ENCODE data around the gene KIF26B.
"Not testable (repeated sequence)": the region's sequence is repeated elsewhere in the genome, so short reads cannot be mapped to it uniquely, and the experiment has no call there.

KIF26B gene

DNA sequence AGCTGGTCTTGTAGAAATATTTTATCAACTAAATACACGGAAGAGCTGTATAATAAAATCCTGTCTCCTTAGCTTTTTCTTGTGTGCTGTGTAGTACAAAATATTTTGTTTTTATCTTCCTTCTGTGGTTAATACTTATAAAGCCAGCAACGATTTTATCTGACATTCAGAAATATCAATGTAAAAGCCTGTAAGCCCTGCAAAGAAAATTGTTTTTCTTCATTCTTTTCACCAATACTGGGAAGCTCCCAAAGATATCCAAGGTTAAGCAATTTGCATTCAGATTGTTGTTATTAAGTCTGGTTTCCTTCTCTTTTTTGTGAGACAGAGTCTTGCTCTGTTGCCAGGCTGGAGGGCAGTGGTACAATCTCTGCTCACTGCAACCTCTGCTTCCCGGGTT is 38.0 kb upstream of the KIF26B start:
- no peaks in the 10 kb centered on the region for H3K36me3 ChIP-seq (ENCODE audit: control insufficient read depth, insufficient read depth, low read length)
- 85 to 92% methylated on average over 2 of the region's 3 CpGs for WGBS, 2 experiments
- no peaks in the 10 kb centered on the region for H3K9me3 ChIP-seq (ENCODE audit: control insufficient read depth, low read length)
- H3K4me1 ChIP-seq (ENCODE audit: control insufficient read depth, insufficient read depth, low read length) = no peaks in the 10 kb centered on the region
- H3K27ac ChIP-seq (ENCODE audit: insufficient read depth, low read depth, low read length, poor library complexity, severe bottlenecking) = no peak overlapping the region
- no peak overlapping the region for H3K4me3 ChIP-seq (ENCODE audit: insufficient read depth, low read depth, low read length)
- H3K27me3 ChIP-seq (ENCODE audit: control insufficient read depth, insufficient read depth, low read length, poor library complexity, severe bottlenecking) = no peaks in the 10 kb centered on the region

DNA sequence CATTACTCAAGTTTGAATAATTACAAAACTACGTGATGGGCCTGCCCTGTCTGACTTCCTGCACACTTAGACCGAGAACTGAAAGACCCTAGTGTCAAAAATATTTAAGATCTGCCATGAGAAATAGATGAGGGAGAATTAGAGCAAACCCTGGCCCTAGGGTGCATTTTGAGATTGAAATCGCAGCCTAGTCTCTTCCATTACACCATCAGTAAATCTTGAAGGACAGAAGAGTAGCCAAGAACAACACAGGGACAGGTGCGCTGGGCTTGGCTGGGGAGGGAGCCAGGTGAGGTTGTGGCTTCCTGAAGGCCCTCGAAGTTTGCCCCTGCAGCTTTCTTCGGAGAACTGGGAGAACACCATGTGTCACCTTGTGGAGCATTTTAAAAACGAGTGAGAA is 36.7 kb upstream of the KIF26B start:
- H3K27ac ChIP-seq (ENCODE audit: insufficient read depth, low read depth, low read length, poor library complexity, severe bottlenecking) = no peak overlapping the region
- H3K4me3 ChIP-seq (ENCODE audit: insufficient read depth, low read depth, low read length) = no peak overlapping the region
- H3K36me3 ChIP-seq (ENCODE audit: control insufficient read depth, insufficient read depth, low read length) = no peaks in the 10 kb centered on the region
- no peaks in the 10 kb centered on the region for H3K27me3 ChIP-seq (ENCODE audit: control insufficient read depth, insufficient read depth, low read length, poor library complexity, severe bottlenecking)
- no peaks in the 10 kb centered on the region for H3K9me3 ChIP-seq (ENCODE audit: control insufficient read depth, low read length)
- WGBS, 2 experiments = 94% methylated on average over 7 of the region's 7 CpGs
- H3K4me1 ChIP-seq (ENCODE audit: control insufficient read depth, insufficient read depth, low read length) = no peaks in the 10 kb centered on the region

DNA sequence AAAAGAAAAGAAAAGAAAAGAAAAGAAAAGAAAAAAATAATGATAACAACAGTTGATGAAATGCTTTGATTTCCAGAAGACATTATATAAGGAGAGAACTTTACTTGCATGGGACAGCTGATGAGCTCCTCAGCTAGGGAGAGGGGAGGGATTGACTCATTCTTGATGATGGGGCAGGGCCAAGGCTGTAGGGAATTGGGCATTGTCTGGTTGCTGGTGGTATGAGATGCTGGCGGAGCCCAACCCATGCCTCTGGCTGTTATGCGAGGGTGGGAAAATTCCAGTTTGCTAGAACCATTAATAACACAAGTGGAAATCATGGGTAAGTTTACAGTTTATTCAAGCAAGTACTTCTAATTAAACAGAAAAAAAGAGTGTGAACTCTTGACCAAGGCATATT is 36.0 kb upstream of the KIF26B start:
- Histone ChIP-seq H3K9me3 (ENCODE audit: control insufficient read depth, low read length) (no peaks in the 10 kb centered on the region), H3K27me3 (ENCODE audit: control insufficient read depth, insufficient read depth, low read length, poor library complexity, severe bottlenecking) (no peaks in the 10 kb centered on the region), H3K4me1 (ENCODE audit: control insufficient read depth, insufficient read depth, low read length) (no peaks in the 10 kb centered on the region), H3K36me3 (ENCODE audit: control insufficient read depth, insufficient read depth, low read length) (no peaks in the 10 kb centered on the region), H3K4me3 (ENCODE audit: insufficient read depth, low read depth, low read length) (no peak overlapping the region), H3K27ac (ENCODE audit: insufficient read depth, low read depth, low read length, poor library complexity, severe bottlenecking) (no peak overlapping the region)
- WGBS, 2 experiments = 82 to 96% methylated on average over 2 of the region's 2 CpGs

DNA sequence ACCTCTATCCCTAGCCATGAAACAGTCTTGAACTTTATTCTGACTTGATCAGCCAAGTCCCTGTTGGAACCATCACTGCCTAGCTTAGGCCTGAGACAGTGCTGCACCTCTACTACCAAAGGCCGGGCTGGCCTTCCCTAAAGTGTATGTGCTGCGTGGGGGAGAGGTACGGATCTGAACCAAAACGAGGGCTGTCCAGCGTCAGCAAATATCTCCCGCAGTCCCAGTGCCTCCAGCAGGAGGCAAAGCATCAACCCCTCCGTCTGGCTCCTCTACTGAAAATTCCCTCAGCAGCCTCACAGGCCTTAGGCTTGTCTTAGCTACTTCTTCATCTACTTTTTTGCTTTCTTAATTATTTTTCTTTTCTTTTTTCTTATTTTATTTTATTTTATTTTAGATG is 33.3 kb upstream of the KIF26B start:
- no peaks in the 10 kb centered on the region for H3K9me3 ChIP-seq (ENCODE audit: control insufficient read depth, low read length)
- WGBS, 2 experiments = 80 to 83% methylated on average over 7 of the region's 7 CpGs
- no peak overlapping the region for H3K27ac ChIP-seq (ENCODE audit: insufficient read depth, low read depth, low read length, poor library complexity, severe bottlenecking)
- H3K36me3 ChIP-seq (ENCODE audit: control insufficient read depth, insufficient read depth, low read length) = no peaks in the 10 kb centered on the region
- no peak overlapping the region for H3K4me3 ChIP-seq (ENCODE audit: insufficient read depth, low read depth, low read length)
- no peaks in the 10 kb centered on the region for H3K27me3 ChIP-seq (ENCODE audit: control insufficient read depth, insufficient read depth, low read length, poor library complexity, severe bottlenecking)
- H3K4me1 ChIP-seq (ENCODE audit: control insufficient read depth, insufficient read depth, low read length) = no peaks in the 10 kb centered on the region

DNA sequence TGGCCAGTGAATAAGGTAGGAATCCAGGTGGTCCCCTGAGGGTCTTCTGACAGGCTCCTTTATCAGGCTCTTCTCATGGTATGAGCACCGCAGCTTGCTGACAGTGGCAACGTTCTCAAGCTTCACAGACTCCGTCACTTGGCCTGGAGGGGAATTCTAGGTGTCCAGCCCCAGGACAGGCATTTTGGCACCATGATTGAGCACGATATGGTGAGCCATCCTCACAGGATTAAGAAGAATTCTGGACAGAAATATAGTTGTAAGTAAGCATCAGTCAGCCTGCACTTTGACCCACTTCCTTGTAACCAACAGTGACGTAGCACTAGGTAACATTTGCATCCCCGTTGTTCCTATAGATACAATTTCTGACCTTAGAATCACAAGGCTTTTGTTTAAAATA is 30.5 kb upstream of the KIF26B start:
- Histone ChIP-seq H3K27ac (ENCODE audit: insufficient read depth, low read depth, low read length, poor library complexity, severe bottlenecking) (no peak overlapping the region), H3K4me3 (ENCODE audit: insufficient read depth, low read depth, low read length) (no peak overlapping the region), H3K9me3 (ENCODE audit: control insufficient read depth, low read length) (no peaks in the 10 kb centered on the region), H3K27me3 (ENCODE audit: control insufficient read depth, insufficient read depth, low read length, poor library complexity, severe bottlenecking) (no peaks in the 10 kb centered on the region), H3K4me1 (ENCODE audit: control insufficient read depth, insufficient read depth, low read length) (no peaks in the 10 kb centered on the region), H3K36me3 (ENCODE audit: control insufficient read depth, insufficient read depth, low read length) (no peaks in the 10 kb centered on the region)
- 93 to 97% methylated on average over 6 of the region's 6 CpGs for WGBS, 2 experiments

DNA sequence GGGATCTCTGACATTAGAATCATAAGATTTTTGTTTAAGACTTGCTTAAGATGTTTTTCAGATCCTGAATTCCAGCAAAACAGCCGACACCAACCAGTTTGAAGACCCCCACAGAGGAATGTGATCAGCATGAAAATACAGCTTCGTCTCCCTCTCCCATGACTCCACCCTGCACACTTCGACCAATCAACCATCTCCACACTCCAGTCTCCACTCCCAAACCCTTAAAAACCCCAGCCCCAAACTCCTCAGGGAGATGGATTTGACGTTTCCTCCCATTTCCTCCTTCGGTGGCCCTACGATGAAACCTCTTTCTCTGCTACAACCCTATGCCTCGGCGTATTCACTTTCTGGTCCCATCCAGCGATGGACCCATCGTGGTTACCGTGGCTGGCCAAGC is 30.1 kb upstream of the KIF26B start:
- Histone ChIP-seq H3K27ac (ENCODE audit: insufficient read depth, low read depth, low read length, poor library complexity, severe bottlenecking) (no peak overlapping the region), H3K4me1 (ENCODE audit: control insufficient read depth, insufficient read depth, low read length) (no peaks in the 10 kb centered on the region), H3K27me3 (ENCODE audit: control insufficient read depth, insufficient read depth, low read length, poor library complexity, severe bottlenecking) (no peaks in the 10 kb centered on the region), H3K9me3 (ENCODE audit: control insufficient read depth, low read length) (no peaks in the 10 kb centered on the region), H3K4me3 (ENCODE audit: insufficient read depth, low read depth, low read length) (no peak overlapping the region), H3K36me3 (ENCODE audit: control insufficient read depth, insufficient read depth, low read length) (no peaks in the 10 kb centered on the region)
- 83 to 86% methylated on average over 11 of the region's 11 CpGs for WGBS, 2 experiments

DNA sequence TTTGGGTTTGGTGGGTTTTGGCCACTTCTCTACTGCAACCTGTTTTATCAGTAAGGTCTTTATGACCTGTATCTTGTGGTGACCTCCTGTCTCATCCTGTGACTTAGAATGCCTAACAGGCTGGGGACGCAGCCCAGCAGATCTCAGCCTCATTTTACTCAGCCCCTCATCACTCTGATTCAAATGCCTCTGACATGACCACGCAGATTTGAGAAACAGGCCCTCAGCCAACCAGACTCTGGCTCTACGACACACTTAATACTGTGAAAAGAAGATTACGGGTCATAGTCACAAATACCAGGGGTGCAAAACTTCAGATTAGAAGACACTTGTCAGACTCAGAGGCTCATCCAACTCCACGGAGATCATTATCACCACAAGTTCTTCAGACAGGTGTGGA is 28.3 kb upstream of the KIF26B start:
- Histone ChIP-seq H3K27ac (ENCODE audit: insufficient read depth, low read depth, low read length, poor library complexity, severe bottlenecking) (no peak overlapping the region), H3K4me3 (ENCODE audit: insufficient read depth, low read depth, low read length) (no peak overlapping the region), H3K27me3 (ENCODE audit: control insufficient read depth, insufficient read depth, low read length, poor library complexity, severe bottlenecking) (no peaks in the 10 kb centered on the region), H3K4me1 (ENCODE audit: control insufficient read depth, insufficient read depth, low read length) (no peaks in the 10 kb centered on the region), H3K36me3 (ENCODE audit: control insufficient read depth, insufficient read depth, low read length) (no peaks in the 10 kb centered on the region), H3K9me3 (ENCODE audit: control insufficient read depth, low read length) (no peaks in the 10 kb centered on the region)
- WGBS, 2 experiments = 94% methylated on average over 5 of the region's 5 CpGs

DNA sequence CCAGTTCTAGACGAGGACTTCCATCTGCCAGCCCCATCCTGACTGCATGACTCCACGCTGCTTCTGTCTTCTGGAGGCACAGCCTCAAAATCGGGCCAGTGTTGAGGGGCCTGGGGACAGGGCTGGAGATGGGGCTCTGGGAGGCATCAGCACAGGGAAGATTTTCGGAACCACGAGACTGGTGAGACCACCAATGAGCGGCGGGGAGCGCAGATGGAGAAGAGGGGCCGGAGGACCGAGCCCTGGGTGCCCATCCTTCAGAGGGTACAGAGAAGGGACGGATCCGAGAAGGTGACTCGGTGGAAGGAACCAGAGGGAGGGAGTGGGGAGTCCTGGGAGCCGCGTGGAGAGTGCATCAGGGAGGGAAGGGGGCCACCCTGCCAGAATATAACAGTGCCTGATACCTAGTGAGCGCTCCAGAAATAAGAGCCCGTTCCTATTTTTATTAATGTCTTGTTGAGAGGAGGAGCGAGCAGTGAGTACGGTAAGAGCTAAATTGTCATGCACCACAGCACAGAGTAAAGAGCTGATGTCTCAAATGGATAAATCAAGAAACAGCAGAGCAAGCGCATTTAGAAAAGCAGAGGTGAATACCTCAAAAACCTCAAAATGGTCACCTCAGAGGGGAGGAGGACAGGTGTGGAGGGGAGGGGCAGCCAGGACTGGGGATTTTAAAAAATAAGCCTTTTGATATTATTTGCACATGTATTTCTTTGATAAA is 26.2 kb upstream of the KIF26B start:
- Histone ChIP-seq H3K27ac (ENCODE audit: insufficient read depth, low read depth, low read length, poor library complexity, severe bottlenecking) (no peak overlapping the region), H3K27me3 (ENCODE audit: control insufficient read depth, insufficient read depth, low read length, poor library complexity, severe bottlenecking) (no peaks in the 10 kb centered on the region), H3K4me3 (ENCODE audit: insufficient read depth, low read depth, low read length) (no peak overlapping the region), H3K36me3 (ENCODE audit: control insufficient read depth, insufficient read depth, low read length) (no peaks in the 10 kb centered on the region), H3K9me3 (ENCODE audit: control insufficient read depth, low read length) (no peaks in the 10 kb centered on the region), H3K4me1 (ENCODE audit: control insufficient read depth, insufficient read depth, low read length) (no peaks in the 10 kb centered on the region)
- WGBS, 2 experiments = 90 to 91% methylated on average over 20 of the region's 20 CpGs

DNA sequence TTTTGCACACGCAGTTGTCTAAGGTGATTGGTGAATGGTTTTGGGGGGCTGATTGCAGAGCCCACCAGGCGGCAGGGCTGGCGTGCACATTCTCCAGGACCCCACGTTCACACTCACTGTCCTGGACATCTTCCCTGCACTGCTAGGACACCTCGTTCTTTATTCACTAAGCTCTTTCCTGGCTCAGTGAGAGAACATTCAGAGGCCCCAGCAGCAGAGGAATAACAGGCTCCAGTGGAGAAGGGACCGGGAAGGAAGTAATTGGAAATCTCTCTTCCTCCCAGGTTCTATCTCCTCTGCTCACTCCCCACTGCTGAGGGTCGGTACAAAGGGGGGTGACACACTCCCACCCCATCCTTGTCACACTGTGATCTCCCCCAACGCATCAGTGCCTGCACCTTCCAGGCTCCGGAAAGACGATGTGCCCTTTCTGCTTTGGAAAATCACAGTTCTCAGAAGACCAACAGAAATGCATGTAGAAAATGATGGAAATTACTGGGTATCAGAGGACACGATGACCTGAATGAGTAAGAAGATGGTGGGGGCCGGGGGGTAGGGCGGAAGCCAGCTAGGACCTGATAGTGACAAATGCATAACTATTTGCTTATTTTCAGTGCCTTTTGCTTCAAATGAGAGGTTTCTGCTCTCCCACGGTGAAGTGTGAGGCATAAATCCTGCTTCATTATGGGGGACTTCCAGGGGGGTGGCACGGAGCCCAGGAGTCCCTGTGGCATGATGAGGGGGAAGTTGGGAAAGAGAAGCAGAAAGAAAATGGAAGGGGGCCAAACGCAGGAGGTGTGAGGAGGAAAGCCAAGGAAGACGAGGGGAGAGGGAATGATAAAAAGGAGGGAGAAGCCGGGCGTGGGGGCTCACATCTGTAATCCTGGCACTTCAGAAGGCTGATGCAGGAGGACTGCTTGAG is 25.2 kb upstream of the KIF26B start:
- Histone ChIP-seq H3K9me3 (ENCODE audit: control insufficient read depth, low read length) (no peaks in the 10 kb centered on the region), H3K4me1 (ENCODE audit: control insufficient read depth, insufficient read depth, low read length) (no peaks in the 10 kb centered on the region), H3K27ac (ENCODE audit: insufficient read depth, low read depth, low read length, poor library complexity, severe bottlenecking) (no peak overlapping the region), H3K4me3 (ENCODE audit: insufficient read depth, low read depth, low read length) (no peak overlapping the region), H3K27me3 (ENCODE audit: control insufficient read depth, insufficient read depth, low read length, poor library complexity, severe bottlenecking) (no peaks in the 10 kb centered on the region), H3K36me3 (ENCODE audit: control insufficient read depth, insufficient read depth, low read length) (no peaks in the 10 kb centered on the region)
- 83 to 85% methylated on average over 19 of the region's 19 CpGs for WGBS, 2 experiments

DNA sequence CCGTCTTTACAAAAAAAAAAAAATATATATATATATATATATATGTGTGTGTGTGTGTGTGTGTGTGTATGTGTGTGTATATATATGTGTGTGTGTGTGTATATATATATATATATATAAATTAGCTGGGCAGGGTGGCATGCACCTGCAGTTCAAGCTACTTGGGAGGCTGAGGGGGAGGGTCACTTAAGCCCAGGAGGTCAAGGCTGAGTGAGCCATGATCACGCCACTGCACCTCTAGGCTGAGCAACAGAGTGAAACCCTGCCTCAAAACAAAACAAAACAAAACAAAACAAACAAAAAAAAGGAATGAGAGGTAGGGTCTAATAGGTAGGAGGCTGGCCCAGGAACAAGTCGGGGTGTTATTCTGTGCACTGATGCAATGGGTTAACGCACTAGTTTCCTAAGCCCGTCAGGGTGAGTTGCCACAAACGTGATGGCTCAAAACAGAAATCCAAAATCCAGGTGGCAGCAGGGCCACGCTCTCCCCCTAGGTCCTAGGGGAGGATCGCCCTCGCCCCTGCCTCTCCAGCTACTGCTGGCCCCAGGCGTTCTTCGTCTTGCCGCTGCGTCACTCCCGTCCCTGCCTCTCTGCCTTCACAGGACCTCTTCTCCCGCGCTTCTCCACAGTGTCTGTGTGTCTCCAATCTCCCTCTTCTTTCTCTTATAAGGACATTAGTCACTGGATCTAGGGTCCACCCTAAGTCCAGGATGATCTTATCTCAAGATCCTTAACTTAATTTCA is 24.3 kb upstream of the KIF26B start:
- not testable (repeated sequence) for H3K4me3 ChIP-seq (ENCODE audit: insufficient read depth, low read depth, low read length)

More for the DNA sequence above, 24.3 kb upstream of the KIF26B start:
- H3K27me3 ChIP-seq (ENCODE audit: control insufficient read depth, insufficient read depth, low read length, poor library complexity, severe bottlenecking); H3K4me1 ChIP-seq (ENCODE audit: control insufficient read depth, insufficient read depth, low read length); H3K36me3 ChIP-seq (ENCODE audit: control insufficient read depth, insufficient read depth, low read length); H3K27ac ChIP-seq (ENCODE audit: insufficient read depth, low read depth, low read length, poor library complexity, severe bottlenecking); H3K9me3 ChIP-seq (ENCODE audit: control insufficient read depth, low read length): not testable (repeated sequence)
- WGBS, 2 experiments = 84 to 88% methylated on average over 15 of the region's 16 CpGs
